ENCODE measurements around the gene PPP2R2C. TPM values are rescaled to one million over a fixed set of nuclear protein-coding genes. Genes with fewer than 3 reads are reported as not detected.

Gene PPP2R2C
- total RNA-seq, 5 donors from 2014 or later (not counting 1 experiment from before 2014, with no cell fraction given): 0.20 TPM; not detected in 4

DNA sequence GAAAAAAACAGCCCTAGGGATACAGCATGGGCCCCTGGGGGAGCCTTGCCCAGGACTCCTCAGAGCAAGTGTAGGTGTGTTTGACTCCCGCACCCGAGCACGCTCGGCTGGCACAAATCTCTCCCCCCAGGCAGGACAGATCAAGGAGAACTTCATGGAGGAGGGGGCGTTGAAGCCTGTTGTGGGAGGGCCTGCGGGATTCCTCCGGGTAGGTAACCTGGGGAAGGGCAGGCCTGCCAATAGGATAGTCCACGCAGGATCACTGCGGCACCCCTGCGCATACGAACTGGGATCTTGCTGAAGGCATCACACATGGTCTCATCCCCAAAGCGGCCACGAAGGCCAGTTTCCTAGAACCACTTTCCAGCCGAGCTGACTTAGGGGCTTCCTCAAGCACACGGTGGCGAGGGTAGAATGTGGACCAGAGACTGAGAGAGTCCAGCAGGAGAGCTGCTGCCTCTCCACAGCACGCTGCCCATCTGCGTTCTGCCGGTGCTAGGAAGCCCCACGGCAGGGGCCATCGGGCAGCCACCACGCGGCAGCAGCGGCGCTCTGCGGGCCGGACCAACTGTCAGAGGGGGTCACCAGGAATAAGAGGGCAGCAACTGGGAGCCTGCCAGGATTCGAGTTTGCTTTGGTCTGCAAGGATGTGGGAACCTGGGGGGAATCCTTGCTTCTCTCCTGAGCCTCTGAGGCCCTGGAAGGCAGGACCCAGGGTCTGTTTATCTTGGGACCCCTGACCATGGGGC is 145.9 kb downstream of the PPP2R2C start:
- Histone ChIP-seq H3K4me1 (ENCODE audit: control insufficient read depth in 1 of 2, extremely low read depth in 1 of 2, insufficient read depth in 2 of 2, low read length in 2 of 2) (peaks cover 0 to 7% of the 10 kb centered on the region in 2 experiments), H3K27me3 (replicated peaks in 1 of 2; ENCODE audit: control insufficient read depth in 2 of 2, extremely low read depth in 1 of 2, insufficient read depth in 2 of 2, low read length in 1 of 2) (peaks cover 0 to 79% of the 10 kb centered on the region in 2 experiments), H3K27ac (ENCODE audit: low read length) (no peak overlapping the region), H3K4me3 (ENCODE audit: control insufficient read depth in 1 of 2, extremely low read depth in 1 of 2, low read length in 1 of 2) (no peak overlapping the region), H3K36me3 (ENCODE audit: control insufficient read depth in 2 of 2, extremely low read depth in 1 of 2, insufficient read depth in 1 of 2, low read length in 1 of 2) (no peaks in the 10 kb centered on the region), H3K9me3 (no peaks in the 10 kb centered on the region)
- no peaks in the 10 kb centered on the region for H3K9me3 Mint-ChIP-seq
- H3K27me3 Mint-ChIP-seq: peaks cover 32 to 48% of the 10 kb centered on the region in 2 donors
- CTCF ChIA-PET: interaction anchor here (1.0 to 2.8 kb wide), 6 partner anchors 62 to 327 kb away, joined by 3 to 32 read pairs (median 8); no protein-coding TSS in a partner anchor
- H3K4me3 Mint-ChIP-seq: no peak overlapping the region
- no peak for ATAC-seq (replicated peaks in 1 of 4)
- WGBS (ENCODE audit: insufficient coverage): 90% methylated on average over 23 of the region's 28 CpGs
- peaks cover 0 to 3% (median 0%) of the 10 kb centered on the region in 3 donors for H3K4me1 Mint-ChIP-seq
- no peak overlapping the region for H3K27ac Mint-ChIP-seq
- no peaks in the 10 kb centered on the region for H3K36me3 Mint-ChIP-seq
- POLR2A ChIA-PET: no interaction called here
- DNase-seq: no peak

DNA sequence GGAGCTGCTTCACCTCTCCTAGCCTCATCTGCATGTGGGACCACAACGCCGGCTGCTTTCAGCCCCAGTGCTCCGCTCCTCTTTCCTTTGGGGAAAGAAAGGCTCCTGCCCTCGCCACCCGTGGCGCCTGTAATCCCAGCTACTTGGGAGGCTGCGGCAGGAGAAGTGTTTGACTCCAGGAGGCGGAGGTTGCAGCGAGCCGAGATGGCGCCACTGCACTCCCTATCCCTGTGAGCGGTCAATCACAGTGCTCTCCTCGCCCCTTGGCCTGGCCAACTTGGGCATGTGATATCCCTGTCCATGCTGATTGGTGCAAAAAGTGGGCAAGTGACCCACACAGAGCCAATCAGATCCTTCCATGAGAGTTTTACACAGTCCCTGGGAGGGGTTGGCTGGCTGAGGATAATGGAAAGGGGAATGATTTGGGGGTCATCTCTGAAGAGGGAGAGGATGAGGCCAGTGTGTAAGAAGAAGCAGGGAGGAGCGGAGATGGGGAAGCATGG is 146.6 kb downstream of the PPP2R2C start:
- Histone ChIP-seq H3K9me3 (no peaks in the 10 kb centered on the region), H3K27me3 (replicated peaks in 1 of 2; ENCODE audit: control insufficient read depth in 2 of 2, extremely low read depth in 1 of 2, insufficient read depth in 2 of 2, low read length in 1 of 2) (peaks cover 0 to 73% of the 10 kb centered on the region in 2 experiments), H3K27ac (ENCODE audit: low read length) (no peak overlapping the region), H3K4me1 (ENCODE audit: control insufficient read depth in 1 of 2, extremely low read depth in 1 of 2, insufficient read depth in 2 of 2, low read length in 2 of 2) (peaks cover 0 to 7% of the 10 kb centered on the region in 2 experiments), H3K4me3 (ENCODE audit: control insufficient read depth in 1 of 2, extremely low read depth in 1 of 2, low read length in 1 of 2) (no peak overlapping the region), H3K36me3 (ENCODE audit: control insufficient read depth in 2 of 2, extremely low read depth in 1 of 2, insufficient read depth in 1 of 2, low read length in 1 of 2) (no peaks in the 10 kb centered on the region)
- CTCF ChIA-PET: interaction anchor here in 1 of 2 donors (1.1 to 1.2 kb wide), 2 partner anchors 75 to 76 kb away, joined by 4 read pairs; no protein-coding TSS in a partner anchor
- H3K4me1 Mint-ChIP-seq: peaks cover 0 to 3% (median 0%) of the 10 kb centered on the region in 3 donors
- DNase-seq: no peak
- H3K27ac Mint-ChIP-seq: no peak overlapping the region
- H3K36me3 Mint-ChIP-seq: no peaks in the 10 kb centered on the region
- H3K27me3 Mint-ChIP-seq: peaks cover 32 to 51% of the 10 kb centered on the region in 2 donors
- H3K9me3 Mint-ChIP-seq: no peaks in the 10 kb centered on the region
- ATAC-seq (replicated peaks in 1 of 4): no peak
- POLR2A ChIA-PET: no interaction called here
- H3K4me3 Mint-ChIP-seq: no peak overlapping the region
- 92% methylated on average over 10 of the region's 14 CpGs for WGBS (ENCODE audit: insufficient coverage)

GRCh38 chr4:6324999-6325787 is 147.2 kb downstream of the PPP2R2C start:
- Mint-ChIP-seq H3K9me3 (peaks cover 0 to 3% (median 0%) of the 10 kb centered on the region in 3 donors), H3K4me1 (peaks cover 0 to 3% (median 0%) of the 10 kb centered on the region in 3 donors), H3K4me3 (no peak overlapping the region), H3K27me3 (peaks cover 33 to 53% of the 10 kb centered on the region in 2 donors), H3K27ac (no peak overlapping the region), H3K36me3 (no peaks in the 10 kb centered on the region)
- 40% methylated on average over 15 of the region's 22 CpGs for WGBS (ENCODE audit: insufficient coverage)
- H3K4me3 ChIP-seq (ENCODE audit: control insufficient read depth in 1 of 2, extremely low read depth in 1 of 2, low read length in 1 of 2): no peak overlapping the region
- peaks cover 0 to 71% of the 10 kb centered on the region in 2 experiments for H3K27me3 ChIP-seq (replicated peaks in 1 of 2; ENCODE audit: control insufficient read depth in 2 of 2, extremely low read depth in 1 of 2, insufficient read depth in 2 of 2, low read length in 1 of 2)
- no peak for ATAC-seq (replicated peaks in 1 of 4)
- H3K4me1 ChIP-seq (ENCODE audit: control insufficient read depth in 1 of 2, extremely low read depth in 1 of 2, insufficient read depth in 2 of 2, low read length in 2 of 2): peaks cover 0 to 7% of the 10 kb centered on the region in 2 experiments
- DNase-seq: no peak
- H3K36me3 ChIP-seq (ENCODE audit: control insufficient read depth in 2 of 2, extremely low read depth in 1 of 2, insufficient read depth in 1 of 2, low read length in 1 of 2): no peaks in the 10 kb centered on the region
- ChIA-PET POLR2A (no interaction called here), CTCF (interaction anchor here in 1 of 2 donors (1.1 to 1.2 kb wide), 2 partner anchors 74 to 75 kb away, joined by 4 read pairs; no protein-coding TSS in a partner anchor)
- H3K9me3 ChIP-seq: no peaks in the 10 kb centered on the region
- no peak overlapping the region for H3K27ac ChIP-seq (ENCODE audit: low read length)

- H3K27me3 ChIP-seq (replicated peaks in 1 of 2; ENCODE audit: control insufficient read depth in 2 of 2, extremely low read depth in 1 of 2, insufficient read depth in 2 of 2, low read length in 1 of 2): peaks cover 0 to 75% of the 10 kb centered on the region in 2 experiments
- Mint-ChIP-seq H3K9me3 (peaks cover 0 to 6% (median 2%) of the 10 kb centered on the region in 3 donors), H3K36me3 (no peaks in the 10 kb centered on the region), H3K4me3 (no peak overlapping the region), H3K27me3 (peaks cover 37 to 56% of the 10 kb centered on the region in 2 donors), H3K27ac (no peak overlapping the region), H3K4me1 (peaks cover 0 to 3% (median 0%) of the 10 kb centered on the region in 3 donors)
- WGBS (ENCODE audit: insufficient coverage): 4% methylated on average over 3 of the region's 15 CpGs
- H3K4me3 ChIP-seq (ENCODE audit: control insufficient read depth in 1 of 2, extremely low read depth in 1 of 2, low read length in 1 of 2): no peak overlapping the region
- no peak for ATAC-seq (replicated peaks in 1 of 4)
- ChIA-PET POLR2A (no interaction called here), CTCF (interaction anchor here (0.7 to 1.2 kb wide), 3 partner anchors 64 to 74 kb away, joined by 3 to 5 read pairs (median 4); no protein-coding TSS in a partner anchor)
- H3K36me3 ChIP-seq (ENCODE audit: control insufficient read depth in 2 of 2, extremely low read depth in 1 of 2, insufficient read depth in 1 of 2, low read length in 1 of 2): no peaks in the 10 kb centered on the region
- no peak for DNase-seq
- H3K9me3 ChIP-seq: no peaks in the 10 kb centered on the region
- H3K27ac ChIP-seq (ENCODE audit: low read length): no peak overlapping the region
- peaks cover 0 to 7% of the 10 kb centered on the region in 2 experiments for H3K4me1 ChIP-seq (ENCODE audit: control insufficient read depth in 1 of 2, extremely low read depth in 1 of 2, insufficient read depth in 2 of 2, low read length in 2 of 2)
Measured at GRCh38 chr4:6324461-6324998, 147.9 kb downstream of the PPP2R2C start.

- Histone ChIP-seq H3K27ac (ENCODE audit: low read length) (no peak overlapping the region), H3K4me1 (ENCODE audit: control insufficient read depth in 1 of 2, extremely low read depth in 1 of 2, insufficient read depth in 2 of 2, low read length in 2 of 2) (peaks cover 0 to 7% of the 10 kb centered on the region in 2 experiments), H3K36me3 (ENCODE audit: control insufficient read depth in 2 of 2, extremely low read depth in 1 of 2, insufficient read depth in 1 of 2, low read length in 1 of 2) (no peaks in the 10 kb centered on the region), H3K4me3 (ENCODE audit: control insufficient read depth in 1 of 2, extremely low read depth in 1 of 2, low read length in 1 of 2) (no peak overlapping the region), H3K9me3 (no peaks in the 10 kb centered on the region), H3K27me3 (replicated peaks in 1 of 2; ENCODE audit: control insufficient read depth in 2 of 2, extremely low read depth in 1 of 2, insufficient read depth in 2 of 2, low read length in 1 of 2) (peaks cover 0 to 77% of the 10 kb centered on the region in 2 experiments)
- Mint-ChIP-seq H3K27me3 (peaks cover 29 to 53% of the 10 kb centered on the region in 2 donors), H3K4me3 (no peak overlapping the region), H3K9me3 (peaks cover 0 to 6% (median 2%) of the 10 kb centered on the region in 3 donors), H3K36me3 (no peaks in the 10 kb centered on the region), H3K4me1 (peaks cover 0 to 3% (median 0%) of the 10 kb centered on the region in 3 donors), H3K27ac (no peak overlapping the region)
- CTCF ChIA-PET: interaction anchor here in 1 of 2 donors (1.2 kb wide), 1 partner anchor 10 kb away, joined by 3 read pairs; no protein-coding TSS in a partner anchor
- DNase-seq (no peak), ATAC-seq (replicated peaks in 1 of 4) (no peak)
- POLR2A ChIA-PET: no interaction called here
- WGBS (ENCODE audit: insufficient coverage): 66% methylated on average over 28 of the region's 33 CpGs
Measured at GRCh38 chr4:6322761-6323566, 149.4 kb downstream of the PPP2R2C start.
